Subcutaneous adipose tissue (tissue), 4 donors: Measurements from ENCODE around the gene DYRK1A. TPM values are rescaled to one million over a fixed set of nuclear protein-coding genes. Genes with fewer than 3 reads are reported as not detected.

Experiments
- CTCF ChIP-seq: fragments of 450-650 bp; IDR thresholded peaks from one replicate; pipeline ENCODE4 v1.5.1; 2016; ENCODE audit warnings: low read depth, mild to moderate bottlenecking, control low read depth, antibody characterized with exemption, moderate library complexity
- total RNA-seq, 4 donors: library from RNA; depleted of rRNA; stranded (reverse); fragments of >200 nt; gene quantifications; one replicate each; pipeline ENCODE4 v1.1.0, GENCODE V29; 2016

Gene DYRK1A
- total RNA-seq, 4 donors from 2014 or later = 52.4 to 77.2 (median 68.8) TPM

- TF ChIP-seq CTCF = no peak
These were observed 180.5 kb downstream of the DYRK1A start for GRCh38 chr21:37546949-37547614.

- no peak for TF ChIP-seq CTCF
These were observed 181.1 kb downstream of the DYRK1A start for GRCh38 chr21:37547615-37548200.

GRCh38 chr21:37548521-37548981 is 182.0 kb downstream of the DYRK1A start:
- no peak for TF ChIP-seq CTCF

GRCh38 chr21:37550157-37550556 is 183.6 kb downstream of the DYRK1A start:
- TF ChIP-seq CTCF = no peak

- no peak for TF ChIP-seq CTCF
These were observed 184.2 kb downstream of the DYRK1A start for GRCh38 chr21:37550618-37551330.

GRCh38 chr21:37551331-37551992 is 184.9 kb downstream of the DYRK1A start:
- TF ChIP-seq CTCF = no peak

- TF ChIP-seq CTCF = no peak
These were observed 185.4 kb downstream of the DYRK1A start for GRCh38 chr21:37551993-37552355.
